Stimulated activated CD4-positive, alpha-beta T cell treated with anti-CD3 and anti-CD28 coated beads, Interleukin-4, amount 100 ng/mL, for 48 hours (primary cell): ENCODE data around the gene TP73.
"Not testable (repeated sequence)": the region's sequence is repeated elsewhere in the genome, so short reads cannot be mapped to it uniquely, and the experiment has no call there.

Experiments used
- DNase-seq, 2 donors: peaks; one replicate each; pipeline ENCODE4 v3.0.0-alpha.2; 2020; ENCODE audit warnings: low read depth in 2 of 2

TP73 gene

GRCh38 chr1:3618881-3619671 lies 33.2 kb upstream of the TP73 start:
- peak; percentile 63 to 65 for DNase-seq

GRCh38 chr1:3620708-3621107 lies 31.6 kb upstream of the TP73 start:
- no peak for DNase-seq

GRCh38 chr1:3621151-3621671 lies 31.1 kb upstream of the TP73 start:
- not testable (repeated sequence) for DNase-seq

GRCh38 chr1:3622102-3622501 lies 30.2 kb upstream of the TP73 start:
- DNase-seq: not testable (repeated sequence)

- no peak for DNase-seq
Observed at GRCh38 chr1:3623441-3624199, 28.7 kb upstream of the TP73 start.

- DNase-seq: peak; percentile 97 to 98
Observed at GRCh38 chr1:3624200-3625136, 27.8 kb upstream of the TP73 start, which contains the start of gene TPRG1L. Gene TPRG1L (plus strand): TSS chr1:3625015. CDS start chr1:3625073, 58 bp downstream.

GRCh38 chr1:3625151-3625907 lies 27.0 kb upstream of the TP73 start:
- DNase-seq: no peak

- DNase-seq: no peak
Observed at GRCh38 chr1:3626025-3626424, 26.3 kb upstream of the TP73 start.

GRCh38 chr1:3627515-3628253 lies 24.6 kb upstream of the TP73 start:
- DNase-seq: no peak

GRCh38 chr1:3628445-3628844 lies 23.9 kb upstream of the TP73 start:
- DNase-seq: no peak

GRCh38 chr1:3629561-3630160 lies 22.7 kb upstream of the TP73 start:
- DNase-seq: no peak

GRCh38 chr1:3630161-3630611 lies 22.1 kb upstream of the TP73 start:
- DNase-seq: no peak

GRCh38 chr1:3630914-3631313 lies 21.4 kb upstream of the TP73 start:
- no peak for DNase-seq

GRCh38 chr1:3631320-3632260 lies 20.7 kb upstream of the TP73 start:
- DNase-seq: no peak

GRCh38 chr1:3632298-3632697 lies 20.0 kb upstream of the TP73 start:
- DNase-seq: no peak

- DNase-seq: no peak
Observed at GRCh38 chr1:3632716-3633343, 19.5 kb upstream of the TP73 start.

- DNase-seq: no peak
Observed at GRCh38 chr1:3633344-3634058, 18.8 kb upstream of the TP73 start.
